ENCODE results near the gene IGF2. TPM values are rescaled to one million over a fixed set of nuclear protein-coding genes. Genes with fewer than 3 reads are reported as not detected.

The IGF2 gene
- total and polyA plus RNA-seq, 2 donors (not counting 1 experiment from before 2014, with no cell fraction given), result not detected

DNA sequence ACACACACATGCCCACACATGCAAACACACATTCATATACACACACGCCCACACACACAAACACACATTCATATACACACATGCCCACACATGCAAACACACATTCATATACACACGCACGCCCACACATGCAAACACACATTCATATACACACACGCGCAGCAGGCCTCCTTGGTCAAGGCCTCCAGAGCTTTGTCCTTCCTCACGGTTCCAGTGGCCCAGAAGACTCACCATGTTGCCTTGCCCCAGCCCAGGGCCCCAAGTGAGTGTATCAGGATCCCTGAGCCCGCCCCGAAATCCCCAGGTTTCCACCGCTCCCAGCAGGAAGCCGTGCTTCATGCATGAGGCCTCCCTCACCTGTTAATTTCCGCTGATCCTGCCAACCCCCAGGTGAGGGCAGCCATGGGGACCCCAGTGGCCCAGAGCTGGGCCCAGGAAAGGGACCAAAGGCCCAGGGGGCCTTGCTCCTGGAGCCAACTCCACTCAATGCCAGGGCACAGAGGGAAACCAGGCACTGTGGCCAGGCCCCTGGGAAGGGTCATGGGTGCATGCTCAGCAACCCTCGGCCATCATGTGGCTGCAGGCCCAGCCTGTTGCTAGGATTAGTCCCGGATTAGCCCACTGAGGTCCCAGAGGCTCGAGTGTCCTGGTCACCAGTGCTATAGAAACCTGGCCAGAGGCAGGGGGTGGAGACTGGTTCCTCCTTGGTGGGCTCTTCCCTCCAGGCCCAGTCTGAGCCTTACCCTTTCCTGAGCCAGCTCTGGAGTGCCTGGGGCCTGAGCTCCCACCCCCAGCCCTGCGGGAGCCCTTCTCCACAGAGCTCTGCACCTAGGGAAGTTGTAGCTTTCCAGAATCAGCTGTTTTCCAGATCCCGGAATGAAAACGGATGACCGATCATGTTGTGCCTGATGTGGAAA, 34.4 kb downstream of the IGF2 start:
- intact Hi-C loops (cut with micrococcal nuclease), result no loop called here
- Histone ChIP-seq H3K9me3 (ENCODE audit: control extremely low read depth in 1 of 3, control insufficient read depth in 2 of 3, insufficient read depth in 1 of 3, low read length in 2 of 3) (peaks cover 0 to 3% (median 0%) of the 10 kb centered on the region in 3 donors), H3K27me3 (replicated peaks in 1 of 4; ENCODE audit: control extremely low read depth in 1 of 4, control insufficient read depth in 3 of 4, insufficient read depth in 4 of 4, low read length in 3 of 4) (peaks cover 0 to 9% (median under 1%) of the 10 kb centered on the region in 4 experiments), H3K9ac (ENCODE audit: low read length) (no peak overlapping the region), H2AFZ (ENCODE audit: insufficient read depth, low read depth, low read length, poor library complexity, severe bottlenecking) (no peak overlapping the region), H3K36me3 (replicated peaks in 1 of 2; ENCODE audit: control extremely low read depth in 1 of 2, control insufficient read depth in 1 of 2, extremely low read depth in 1 of 2, insufficient read depth in 2 of 2, low read length in 1 of 2) (no peaks in the 10 kb centered on the region), H3K4me3 (ENCODE audit: control extremely low read depth in 1 of 5, extremely low read depth in 1 of 5, insufficient read depth in 1 of 5, low read depth in 2 of 5, low read length in 4 of 5) (no peak overlapping the region), H3K4me2 (replicated peaks; ENCODE audit: low read depth, low read length, poor library complexity, severe bottlenecking) (no peak overlapping the region), H4K20me1 (ENCODE audit: control insufficient read depth, insufficient read depth, low read length, poor library complexity, severe bottlenecking) (no peaks in the 10 kb centered on the region), H3K27ac (ENCODE audit: low read length in 2 of 2) (no peak overlapping the region), H3K4me1 (ENCODE audit: control insufficient read depth in 2 of 2, insufficient read depth in 2 of 2, low read length in 2 of 2) (peaks cover 0 to 3% of the 10 kb centered on the region in 2 donors), H3K79me2 (ENCODE audit: control insufficient read depth, insufficient read depth, low read length) (no peaks in the 10 kb centered on the region)
- H3K9me3 Mint-ChIP-seq (ENCODE audit: insufficient read depth), result no peaks in the 10 kb centered on the region
- DNase-seq (no peak), ATAC-seq (ENCODE audit: low read depth) (no peak)
- TF ChIP-seq EZH2 (IDR thresholded peaks at IDR 0.05; ENCODE audit: borderline replicate concordance, insufficient read depth, low read depth, low read length, poor library complexity, severe bottlenecking) (no peak), CTCF (IDR thresholded peaks at IDR 0.05) (no peak)
- ChIA-PET POLR2A (no interaction called here), CTCF (no interaction called here)
- peaks cover 3% of the 10 kb centered on the region for H3K4me1 Mint-ChIP-seq
- H3K27me3 Mint-ChIP-seq, result peaks cover 16% of the 10 kb centered on the region
- 89% methylated on average over 18 of the region's 18 CpGs for WGBS (ENCODE audit: insufficient coverage)
- H3K27ac Mint-ChIP-seq, result peak overlapping the region; percentile 37
- no peak overlapping the region for H3K4me3 Mint-ChIP-seq

All from B cell (primary cell).